Thyroid gland (tissue), 4 donors: ENCODE measurements around the gene IVL.

Experiments used
- CTCF ChIP-seq, 6 experiments: fragments of 200-600 bp in 3 of 6; fragments of 450-650 bp in 3 of 6; sonication (generic) in 3 of 6; IDR thresholded peaks; one replicate each; pipeline ENCODE4 v1.5.1; 2016 to 2019; ENCODE audit warnings: antibody characterized with exemption in 6 of 6, mild to moderate bottlenecking in 2 of 6, inconsistent platforms in 1 of 6, moderate library complexity in 1 of 6
- POLR2A ChIP-seq, 2 donors: fragments of 450-650 bp; IDR thresholded peaks; one replicate each; pipeline ENCODE4 v1.6.1; 2017; ENCODE audit warnings: antibody characterized with exemption in 2 of 2, mild to moderate bottlenecking in 2 of 2, moderate library complexity in 1 of 2

- no peak for TF ChIP-seq CTCF (IDR thresholded peaks at IDR 0.05)
- TF ChIP-seq POLR2A (IDR thresholded peaks at IDR 0.05) = no peak
Measured at GRCh38 chr1:152861374-152861773, 47.0 kb upstream of the IVL start.
